GM10248 (cell line): ENCODE results near the gene CLEC4C.
"Not testable (repeated sequence)": the region's sequence is repeated elsewhere in the genome, so short reads cannot be mapped to it uniquely, and the experiment has no call there.

Source experiments
- CTCF ChIA-PET: fragments of 300-600 bp; sonication (Branson Sonifier 250); formaldehyde crosslinking; extraction: SDS; loops from one replicate; lab custom pipeline; 2021; ENCODE audit warnings: antibody characterized with exemption; lab: Yijun Ruan, JAX
- POLR2A ChIA-PET: fragments of 350-650 bp; sonication (Branson Sonifier 250); formaldehyde crosslinking; extraction: SDS; loops from one replicate; lab custom pipeline; 2020; ENCODE audit warnings: antibody characterized with exemption; lab: Yijun Ruan, JAX
- DNase-seq: peaks from one replicate; pipeline ENCODE4 v3.0.0; 2012; ENCODE audit errors: extremely low spot score
- CTCF ChIP-seq: IDR thresholded peaks from 2 replicates; pipeline ENCODE4 v1.5.1; 2012; ENCODE audit warnings: mild to moderate bottlenecking, low read depth; ENCODE audit errors: extremely low read depth, missing control alignments, control extremely low read depth

Gene CLEC4C

GRCh38 chr12:7751394-7751793 lies 4.2 kb upstream of the CLEC4C start:
- CTCF ChIA-PET = interaction anchor here (0.9 kb wide), 1 partner anchor 163 kb away, joined by 3 read pairs; no protein-coding TSS in a partner anchor
- POLR2A ChIA-PET = no interaction called here

GRCh38 chr12:7750350-7750749 lies 3.2 kb upstream of the CLEC4C start:
- ChIA-PET POLR2A (no interaction called here), CTCF (no interaction called here)
- no peak for DNase-seq
- TF ChIP-seq CTCF = no peak

More at GRCh38 chr12:7751394-7751793, 4.2 kb upstream of the CLEC4C start:
- no peak for DNase-seq
- TF ChIP-seq CTCF = no peak

GRCh38 chr12:7749442-7749841 lies 2.3 kb upstream of the CLEC4C start:
- POLR2A ChIA-PET = no interaction called here
- DNase-seq = no peak
- CTCF ChIA-PET = no interaction called here
- no peak for TF ChIP-seq CTCF

- CTCF ChIA-PET = no interaction called here
- POLR2A ChIA-PET = no interaction called here
These were observed 1.7 kb upstream of the CLEC4C start for GRCh38 chr12:7748852-7749251.

GRCh38 chr12:7732993-7733392 lies 14.2 kb downstream of the CLEC4C start:
- no peak for TF ChIP-seq CTCF
- POLR2A ChIA-PET = no interaction called here
- CTCF ChIA-PET = no interaction called here
- no peak for DNase-seq

More at GRCh38 chr12:7748852-7749251, 1.7 kb upstream of the CLEC4C start:
- no peak for DNase-seq
- no peak for TF ChIP-seq CTCF

GRCh38 chr12:7731486-7731885 lies 15.7 kb downstream of the CLEC4C start:
- CTCF ChIA-PET = no interaction called here

GRCh38 chr12:7730984-7731383 lies 16.2 kb downstream of the CLEC4C start:
- POLR2A ChIA-PET, CTCF ChIA-PET, DNase-seq: not testable (repeated sequence)

More at GRCh38 chr12:7731486-7731885, 15.7 kb downstream of the CLEC4C start:
- POLR2A ChIA-PET = no interaction called here
- no peak for TF ChIP-seq CTCF
- no peak for DNase-seq
